GM21717 (cell line): Measurements from ENCODE around the gene ADCK2.
A peak's percentile ranks its signal among the peaks of the same experiment; 100 is the strongest.
"Not testable (repeated sequence)": the region's sequence is repeated elsewhere in the genome, so short reads cannot be mapped to it uniquely, and the experiment has no call there.

Source experiments
- ATAC-seq: cut with Tn5 transposase; IDR thresholded peaks from one replicate; pipeline ENCODE4 v1.9.1; 2021; ENCODE audit warnings: mild to moderate bottlenecking, moderate library complexity; ENCODE audit not compliant: unreplicated experiment

The ADCK2 gene

GRCh38 chr7:140673063-140673773 is 473 bp downstream of the ADCK2 start:
- peak; percentile 33 for ATAC-seq

- ATAC-seq, result no peak
Measured at GRCh38 chr7:140673774-140674155, 1.0 kb downstream of the ADCK2 start.

- ATAC-seq, result peak; percentile 39
Measured at GRCh38 chr7:140674356-140674800, 1.6 kb downstream of the ADCK2 start.

GRCh38 chr7:140674899-140675701 is 2.4 kb downstream of the ADCK2 start:
- no peak for ATAC-seq

- ATAC-seq, result no peak
Measured at GRCh38 chr7:140675726-140676125, 3.0 kb downstream of the ADCK2 start.

GRCh38 chr7:140676306-140676705 is 3.6 kb downstream of the ADCK2 start:
- peak; percentile 52 for ATAC-seq

- ATAC-seq, result not testable (repeated sequence)
Measured at GRCh38 chr7:140676956-140677355, 4.2 kb downstream of the ADCK2 start.

GRCh38 chr7:140677496-140677895 is 4.8 kb downstream of the ADCK2 start:
- no peak for ATAC-seq

- ATAC-seq, result no peak
Measured at GRCh38 chr7:140678081-140678815, 5.5 kb downstream of the ADCK2 start.

- no peak for ATAC-seq
Measured at GRCh38 chr7:140678816-140679130, 6.0 kb downstream of the ADCK2 start.

GRCh38 chr7:140679186-140679585 is 6.4 kb downstream of the ADCK2 start:
- no peak for ATAC-seq

GRCh38 chr7:140680886-140681285 is 8.1 kb downstream of the ADCK2 start:
- ATAC-seq, result no peak

- ATAC-seq, result no peak
Measured at GRCh38 chr7:140681766-140682165, 9.0 kb downstream of the ADCK2 start.

- no peak for ATAC-seq
Measured at GRCh38 chr7:140683657-140684056, 10.9 kb downstream of the ADCK2 start.

GRCh38 chr7:140684066-140684950 is 11.6 kb downstream of the ADCK2 start:
- no peak for ATAC-seq

GRCh38 chr7:140685407-140686087 is 12.8 kb downstream of the ADCK2 start:
- no peak for ATAC-seq

- no peak for ATAC-seq
Measured at GRCh38 chr7:140686921-140687320, 14.2 kb downstream of the ADCK2 start.

- no peak for ATAC-seq
Measured at GRCh38 chr7:140688341-140688740, 15.6 kb downstream of the ADCK2 start.

GRCh38 chr7:140689199-140690152 is 16.7 kb downstream of the ADCK2 start:
- no peak for ATAC-seq
